ENCODE data around the gene TNNI3K. TPM values are rescaled to one million over a fixed set of nuclear protein-coding genes. Genes with fewer than 3 reads are reported as not detected.
A peak's percentile ranks its signal among the peaks of the same experiment; 100 is the strongest.

The TNNI3K gene
- total and polyA plus RNA-seq, 10 of the 15 experiments (the other 5 are each of a cell fraction or from before 2014, with no cell fraction given): 0.14 to 1.6 (median 0.44) TPM; not detected in 4

DNA sequence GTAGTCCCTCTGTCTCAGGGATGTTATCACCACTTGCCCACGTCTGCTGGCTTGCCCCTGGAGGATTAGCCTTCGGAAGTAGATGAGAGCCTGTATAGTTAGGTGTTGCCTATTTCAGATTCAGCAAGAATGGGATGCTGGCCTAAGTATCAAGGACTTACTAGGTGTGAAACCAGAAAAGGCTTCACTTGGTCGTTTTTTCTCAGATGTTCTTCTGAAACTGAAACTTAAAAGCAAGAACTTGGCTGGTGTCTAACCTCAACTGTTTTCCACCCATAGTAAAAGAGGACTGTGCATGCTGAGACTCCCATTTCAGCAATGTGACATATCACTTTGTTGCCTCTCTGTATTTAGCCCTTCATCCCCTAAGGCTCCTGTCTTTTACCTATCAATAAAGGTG lies 344.2 kb downstream of the TNNI3K start (continued):
- TF ChIP-seq, protein P1, sequence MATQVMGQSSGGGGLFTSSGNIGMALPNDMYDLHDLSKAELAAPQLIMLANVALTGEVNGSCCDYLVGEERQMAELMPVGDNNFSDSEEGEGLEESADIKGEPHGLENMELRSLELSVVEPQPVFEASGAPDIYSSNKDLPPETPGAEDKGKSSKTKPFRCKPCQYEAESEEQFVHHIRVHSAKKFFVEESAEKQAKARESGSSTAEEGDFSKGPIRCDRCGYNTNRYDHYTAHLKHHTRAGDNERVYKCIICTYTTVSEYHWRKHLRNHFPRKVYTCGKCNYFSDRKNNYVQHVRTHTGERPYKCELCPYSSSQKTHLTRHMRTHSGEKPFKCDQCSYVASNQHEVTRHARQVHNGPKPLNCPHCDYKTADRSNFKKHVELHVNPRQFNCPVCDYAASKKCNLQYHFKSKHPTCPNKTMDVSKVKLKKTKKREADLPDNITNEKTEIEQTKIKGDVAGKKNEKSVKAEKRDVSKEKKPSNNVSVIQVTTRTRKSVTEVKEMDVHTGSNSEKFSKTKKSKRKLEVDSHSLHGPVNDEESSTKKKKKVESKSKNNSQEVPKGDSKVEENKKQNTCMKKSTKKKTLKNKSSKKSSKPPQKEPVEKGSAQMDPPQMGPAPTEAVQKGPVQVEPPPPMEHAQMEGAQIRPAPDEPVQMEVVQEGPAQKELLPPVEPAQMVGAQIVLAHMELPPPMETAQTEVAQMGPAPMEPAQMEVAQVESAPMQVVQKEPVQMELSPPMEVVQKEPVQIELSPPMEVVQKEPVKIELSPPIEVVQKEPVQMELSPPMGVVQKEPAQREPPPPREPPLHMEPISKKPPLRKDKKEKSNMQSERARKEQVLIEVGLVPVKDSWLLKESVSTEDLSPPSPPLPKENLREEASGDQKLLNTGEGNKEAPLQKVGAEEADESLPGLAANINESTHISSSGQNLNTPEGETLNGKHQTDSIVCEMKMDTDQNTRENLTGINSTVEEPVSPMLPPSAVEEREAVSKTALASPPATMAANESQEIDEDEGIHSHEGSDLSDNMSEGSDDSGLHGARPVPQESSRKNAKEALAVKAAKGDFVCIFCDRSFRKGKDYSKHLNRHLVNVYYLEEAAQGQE (IDR thresholded peaks at IDR 0.05; ENCODE audit: low read depth, low read length): no peak
- TF ChIP-seq SMAD5 (IDR thresholded peaks at IDR 0.05; ENCODE audit: low read depth): no peak
- TF ChIP-seq, protein P2, sequence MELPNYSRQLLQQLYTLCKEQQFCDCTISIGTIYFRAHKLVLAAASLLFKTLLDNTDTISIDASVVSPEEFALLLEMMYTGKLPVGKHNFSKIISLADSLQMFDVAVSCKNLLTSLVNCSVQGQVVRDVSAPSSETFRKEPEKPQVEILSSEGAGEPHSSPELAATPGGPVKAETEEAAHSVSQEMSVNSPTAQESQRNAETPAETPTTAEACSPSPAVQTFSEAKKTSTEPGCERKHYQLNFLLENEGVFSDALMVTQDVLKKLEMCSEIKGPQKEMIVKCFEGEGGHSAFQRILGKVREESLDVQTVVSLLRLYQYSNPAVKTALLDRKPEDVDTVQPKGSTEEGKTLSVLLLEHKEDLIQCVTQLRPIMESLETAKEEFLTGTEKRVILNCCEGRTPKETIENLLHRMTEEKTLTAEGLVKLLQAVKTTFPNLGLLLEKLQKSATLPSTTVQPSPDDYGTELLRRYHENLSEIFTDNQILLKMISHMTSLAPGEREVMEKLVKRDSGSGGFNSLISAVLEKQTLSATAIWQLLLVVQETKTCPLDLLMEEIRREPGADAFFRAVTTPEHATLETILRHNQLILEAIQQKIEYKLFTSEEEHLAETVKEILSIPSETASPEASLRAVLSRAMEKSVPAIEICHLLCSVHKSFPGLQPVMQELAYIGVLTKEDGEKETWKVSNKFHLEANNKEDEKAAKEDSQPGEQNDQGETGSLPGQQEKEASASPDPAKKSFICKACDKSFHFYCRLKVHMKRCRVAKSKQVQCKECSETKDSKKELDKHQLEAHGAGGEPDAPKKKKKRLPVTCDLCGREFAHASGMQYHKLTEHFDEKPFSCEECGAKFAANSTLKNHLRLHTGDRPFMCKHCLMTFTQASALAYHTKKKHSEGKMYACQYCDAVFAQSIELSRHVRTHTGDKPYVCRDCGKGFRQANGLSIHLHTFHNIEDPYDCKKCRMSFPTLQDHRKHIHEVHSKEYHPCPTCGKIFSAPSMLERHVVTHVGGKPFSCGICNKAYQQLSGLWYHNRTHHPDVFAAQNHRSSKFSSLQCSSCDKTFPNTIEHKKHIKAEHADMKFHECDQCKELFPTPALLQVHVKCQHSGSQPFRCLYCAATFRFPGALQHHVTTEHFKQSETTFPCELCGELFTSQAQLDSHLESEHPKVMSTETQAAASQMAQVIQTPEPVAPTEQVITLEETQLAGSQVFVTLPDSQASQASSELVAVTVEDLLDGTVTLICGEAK (IDR thresholded peaks at IDR 0.05; ENCODE audit: borderline replicate concordance): no peak
- TF ChIP-seq ETV6 (conservative IDR thresholded peaks at IDR 0.05 in 1 of 2, IDR thresholded peaks at IDR 0.05 in 1 of 2; ENCODE audit: borderline replicate concordance in 1 of 2, low read depth in 1 of 2): peak in 1 of 2 experiments; percentile 16; a peak in 1 of 4 replicates
- no peak for TF ChIP-seq RAD51 (IDR thresholded peaks at IDR 0.05)
- no peak for TF ChIP-seq RFX5 (IDR thresholded peaks at IDR 0.05; ENCODE audit: low read depth, low read length)
- TF ChIP-seq, protein P3, sequence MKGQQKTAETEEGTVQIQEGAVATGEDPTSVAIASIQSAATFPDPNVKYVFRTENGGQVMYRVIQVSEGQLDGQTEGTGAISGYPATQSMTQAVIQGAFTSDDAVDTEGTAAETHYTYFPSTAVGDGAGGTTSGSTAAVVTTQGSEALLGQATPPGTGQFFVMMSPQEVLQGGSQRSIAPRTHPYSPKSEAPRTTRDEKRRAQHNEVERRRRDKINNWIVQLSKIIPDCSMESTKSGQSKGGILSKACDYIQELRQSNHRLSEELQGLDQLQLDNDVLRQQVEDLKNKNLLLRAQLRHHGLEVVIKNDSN (IDR thresholded peaks at IDR 0.05; ENCODE audit: borderline replicate concordance, extremely low read length, insufficient read depth, low read depth, low read length): no peak
- TF ChIP-seq ZBED1 (IDR thresholded peaks at IDR 0.05; ENCODE audit: borderline replicate concordance): no peak
- TF ChIP-seq NFYA (IDR thresholded peaks at IDR 0.05; ENCODE audit: borderline replicate concordance, low read depth, low read length): no peak
- no peak for TF ChIP-seq NR2F1 (conservative IDR thresholded peaks at IDR 0.05)
- no peak for TF ChIP-seq ZBTB4 (CRISPR knock-in tag; IDR thresholded peaks at IDR 0.05)
- TF ChIP-seq IRF4 (IDR thresholded peaks at IDR 0.05; ENCODE audit: low read depth, low read length): peak; percentile 59; the same call in 1 of the 2 replicates
- TF ChIP-seq ZNF274 (IDR thresholded peaks at IDR 0.05; ENCODE audit: insufficient read depth, insufficient read length): no peak
- TF ChIP-seq, protein P4, sequence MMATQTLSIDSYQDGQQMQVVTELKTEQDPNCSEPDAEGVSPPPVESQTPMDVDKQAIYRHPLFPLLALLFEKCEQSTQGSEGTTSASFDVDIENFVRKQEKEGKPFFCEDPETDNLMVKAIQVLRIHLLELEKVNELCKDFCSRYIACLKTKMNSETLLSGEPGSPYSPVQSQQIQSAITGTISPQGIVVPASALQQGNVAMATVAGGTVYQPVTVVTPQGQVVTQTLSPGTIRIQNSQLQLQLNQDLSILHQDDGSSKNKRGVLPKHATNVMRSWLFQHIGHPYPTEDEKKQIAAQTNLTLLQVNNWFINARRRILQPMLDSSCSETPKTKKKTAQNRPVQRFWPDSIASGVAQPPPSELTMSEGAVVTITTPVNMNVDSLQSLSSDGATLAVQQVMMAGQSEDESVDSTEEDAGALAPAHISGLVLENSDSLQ (IDR thresholded peaks at IDR 0.05): no peak
- TF ChIP-seq ZNF384 (IDR thresholded peaks at IDR 0.05; ENCODE audit: borderline replicate concordance, low read depth, low read length): no peak
- TF ChIP-seq TBL1XR1 (IDR thresholded peaks at IDR 0.05; ENCODE audit: low read depth, low read length): no peak
- TF ChIP-seq SPI1 (IDR thresholded peaks at IDR 0.05; ENCODE audit: borderline replicate concordance, insufficient read depth, low read depth, low read length): no peak
- no peak for TF ChIP-seq ZNF622 (IDR thresholded peaks at IDR 0.05)

All from GM12878 (cell line).